KOPT-K1 (cell line): ENCODE data around the gene CCDC92.

Experiments used
- H3K27ac ChIP-seq: fragments of 200-600 bp; sonication (generic); 2 replicates; pipeline ENCODE4 v1.5.1; 2016; ENCODE audit warnings: antibody characterized with exemption, mild to moderate bottlenecking, low read depth, low read length; ENCODE audit not compliant: poor library complexity, severe bottlenecking
- H3K36me3 ChIP-seq: fragments of 200-600 bp; sonication (generic); 2 replicates; pipeline ENCODE4 v1.5.1; 2017; ENCODE audit warnings: antibody characterized with exemption, mild to moderate bottlenecking, low read length, moderate library complexity; ENCODE audit not compliant: insufficient read depth
- H3K9me3 ChIP-seq: fragments of 200-600 bp; sonication (generic); 2 replicates; pipeline ENCODE4 v1.5.1; 2017; ENCODE audit warnings: antibody characterized with exemption, low read length, mild to moderate bottlenecking; ENCODE audit not compliant: insufficient read depth, poor library complexity, severe bottlenecking

The CCDC92 gene

DNA sequence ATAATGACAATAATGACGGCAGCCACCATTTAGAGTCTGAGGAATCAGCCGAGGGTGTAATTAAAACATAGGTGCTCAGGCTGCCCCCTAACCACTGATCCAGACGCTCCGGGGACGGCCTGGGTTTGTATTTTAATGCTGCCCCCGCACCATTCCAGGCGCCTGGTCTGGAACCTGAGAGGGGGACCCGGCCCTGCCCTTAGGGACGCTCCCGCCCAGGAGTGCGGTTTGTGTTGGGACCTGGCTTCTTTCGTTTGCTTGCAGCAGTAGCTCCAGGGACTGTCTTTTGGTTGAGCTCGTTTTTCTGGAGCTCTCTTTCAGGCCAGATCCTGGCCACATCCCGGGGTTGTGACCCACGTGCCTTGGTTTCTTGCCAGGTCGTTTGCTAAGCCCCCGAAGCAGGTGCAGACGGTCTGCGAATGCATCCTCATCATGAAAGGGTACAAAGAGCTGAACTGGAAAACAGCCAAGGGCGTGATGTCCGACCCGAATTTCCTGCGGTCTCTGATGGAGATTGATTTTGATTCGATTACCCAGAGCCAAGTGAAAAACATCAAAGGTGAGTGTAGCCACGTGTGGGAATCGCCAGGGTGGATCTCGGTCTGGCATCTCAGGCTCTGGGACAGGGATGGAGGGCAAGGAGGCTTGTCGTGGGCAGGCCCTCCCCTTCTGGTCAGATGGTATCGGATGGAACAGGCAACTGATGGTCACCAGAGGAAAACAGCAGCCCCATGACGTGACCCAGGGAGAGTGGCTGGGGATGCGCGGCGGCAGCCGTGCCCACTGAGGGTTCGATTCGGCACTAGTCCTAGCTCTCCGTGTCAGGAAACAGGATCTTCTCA lies 63.5 kb downstream of the CCDC92 start:
- H3K27ac ChIP-seq: no peak overlapping the region
- H3K9me3 ChIP-seq: no peaks in the 10 kb centered on the region
- H3K36me3 ChIP-seq: no peaks in the 10 kb centered on the region

DNA sequence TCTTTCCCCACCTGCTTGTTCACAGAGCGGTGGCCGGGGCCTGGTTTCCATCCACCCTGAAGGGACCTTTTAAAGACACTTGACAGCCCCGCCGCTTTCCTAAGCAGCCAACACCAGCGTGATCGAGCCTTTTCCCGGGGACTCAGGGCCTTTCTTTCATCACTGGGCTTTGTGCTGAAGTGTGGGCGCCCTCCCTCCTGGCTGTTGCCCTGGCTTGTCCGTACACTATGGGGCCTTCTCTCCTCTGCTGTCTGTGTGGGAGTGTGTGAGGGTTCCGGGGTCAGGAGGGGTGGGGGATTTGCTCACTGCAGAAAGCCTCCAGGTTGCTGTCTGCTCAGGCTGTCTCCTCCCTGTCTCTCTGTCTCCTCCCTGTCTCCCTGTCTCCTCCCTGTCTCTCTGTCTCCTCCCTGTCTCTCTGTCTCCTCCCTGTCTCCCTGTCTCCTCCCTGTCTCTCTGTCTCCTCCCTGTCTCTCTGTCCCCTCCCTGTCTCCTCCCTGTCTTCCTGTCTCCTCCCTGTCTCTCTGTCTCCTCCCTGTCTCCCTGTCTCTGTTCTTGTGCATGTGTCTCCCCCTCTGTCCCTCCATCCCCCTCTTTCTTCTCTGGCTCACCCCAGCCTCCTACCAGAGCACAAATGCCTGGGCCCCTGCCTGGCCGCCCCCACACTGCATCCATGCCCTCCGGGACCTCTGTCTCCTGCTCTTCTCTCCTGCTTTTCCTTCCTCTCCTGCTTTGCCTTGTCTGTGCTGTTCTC lies 64.7 kb downstream of the CCDC92 start:
- Histone ChIP-seq H3K27ac (peak overlapping the region; percentile 9), H3K36me3 (no peaks in the 10 kb centered on the region), H3K9me3 (no peaks in the 10 kb centered on the region)

DNA sequence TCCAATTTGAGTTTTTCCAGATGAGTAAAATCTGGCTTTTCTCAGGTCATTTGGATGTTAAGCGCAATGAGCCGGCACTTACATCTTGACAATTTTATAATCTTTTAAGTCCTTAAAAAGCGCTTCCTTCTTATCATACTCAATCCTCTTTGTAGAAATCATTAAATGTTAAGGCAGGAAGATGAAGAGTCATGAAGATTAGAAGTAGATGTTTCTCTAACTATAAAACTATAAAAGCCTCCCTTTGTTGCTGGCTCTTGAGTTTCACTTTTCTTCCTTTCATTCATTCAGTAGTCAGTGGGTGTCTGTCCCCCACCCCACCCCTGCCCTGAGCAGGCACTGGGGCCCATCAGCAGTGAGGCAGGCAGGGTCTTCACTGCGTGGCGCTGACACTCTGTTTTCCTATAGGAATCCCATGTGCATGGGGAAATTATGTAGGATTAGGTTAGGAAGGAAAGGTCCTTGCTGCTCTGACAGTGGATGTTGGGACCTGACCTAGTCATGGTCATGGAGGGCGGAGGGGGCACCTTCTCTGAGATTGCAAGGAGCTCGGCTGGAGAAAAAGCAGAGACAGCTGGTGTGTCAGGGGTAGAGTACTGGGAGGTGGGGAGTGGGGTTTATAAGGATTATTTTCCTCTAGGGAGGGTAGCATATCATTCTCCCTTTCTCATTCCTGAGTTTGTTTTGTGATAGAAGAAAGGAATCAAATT lies 65.8 kb downstream of the CCDC92 start:
- Histone ChIP-seq H3K9me3 (no peaks in the 10 kb centered on the region), H3K36me3 (no peaks in the 10 kb centered on the region), H3K27ac (no peak overlapping the region)

DNA sequence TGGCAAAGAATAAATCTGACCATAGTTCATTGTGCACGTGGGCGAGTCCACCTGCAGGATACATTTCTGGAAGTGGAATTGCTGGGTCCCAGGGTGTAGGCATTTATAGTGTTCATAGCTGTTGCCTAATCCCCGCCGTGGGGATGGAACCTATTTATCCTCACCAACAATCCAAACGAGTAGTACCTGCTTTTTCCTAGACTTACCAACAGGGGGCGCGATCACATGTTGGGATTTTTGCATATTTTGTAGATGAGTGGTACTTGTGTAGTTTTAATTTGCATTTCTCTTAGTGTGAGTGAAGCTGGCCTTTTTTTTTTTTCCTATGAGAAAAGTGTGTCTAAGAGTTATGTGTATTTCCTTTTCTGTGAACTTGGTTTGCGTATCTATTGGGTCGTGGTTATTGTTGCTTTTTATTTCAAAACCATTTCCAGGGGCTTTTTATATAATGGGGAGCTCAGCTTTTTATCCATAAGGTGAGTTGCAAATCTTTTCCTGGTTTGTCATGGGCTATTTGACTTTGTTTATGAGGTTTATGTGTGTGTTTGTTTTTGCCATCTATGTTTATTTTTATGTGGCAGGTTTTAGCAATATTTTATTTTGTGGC lies 67.2 kb downstream of the CCDC92 start:
- H3K36me3 ChIP-seq: no peaks in the 10 kb centered on the region
- no peak overlapping the region for H3K27ac ChIP-seq
- no peaks in the 10 kb centered on the region for H3K9me3 ChIP-seq

DNA sequence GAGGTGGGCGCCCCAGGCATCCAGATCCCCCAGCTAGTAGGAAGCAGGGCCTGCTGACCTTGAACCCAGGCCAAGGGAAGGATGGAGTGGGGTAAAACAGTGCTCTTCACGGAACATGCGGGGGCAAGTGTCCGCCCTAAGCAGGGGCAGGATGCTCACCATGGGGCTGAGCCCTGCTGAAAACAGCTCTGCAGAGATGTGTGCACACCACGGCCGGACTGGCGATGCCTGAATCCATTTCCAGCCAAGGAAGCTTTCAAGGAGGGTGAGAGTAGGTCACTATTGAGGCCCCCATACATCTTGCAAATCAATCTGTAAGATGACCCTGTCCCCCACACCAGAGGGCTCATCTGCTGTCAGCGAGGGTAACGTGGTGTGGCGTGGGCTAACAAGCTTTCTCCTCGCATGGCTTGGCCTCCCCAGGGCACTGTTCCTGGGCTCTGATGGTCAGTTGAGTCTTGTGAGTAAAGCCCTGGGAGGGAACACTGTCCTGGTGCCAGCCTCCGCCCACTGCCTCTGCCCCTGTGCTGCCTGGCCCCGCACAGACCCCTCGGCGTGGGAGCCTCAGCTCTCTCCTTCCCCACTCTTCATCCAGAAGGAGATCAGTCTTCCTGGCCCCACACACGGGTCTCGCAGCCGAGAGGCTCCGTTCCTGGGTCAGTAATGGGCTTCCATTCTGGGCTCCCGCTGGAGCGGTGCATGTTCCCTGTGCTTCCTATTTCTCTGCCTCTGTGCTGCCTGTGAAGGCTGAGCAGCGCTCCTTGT lies 69.1 kb downstream of the CCDC92 start:
- no peaks in the 10 kb centered on the region for H3K9me3 ChIP-seq
- H3K36me3 ChIP-seq: no peaks in the 10 kb centered on the region
- no peak overlapping the region for H3K27ac ChIP-seq

DNA sequence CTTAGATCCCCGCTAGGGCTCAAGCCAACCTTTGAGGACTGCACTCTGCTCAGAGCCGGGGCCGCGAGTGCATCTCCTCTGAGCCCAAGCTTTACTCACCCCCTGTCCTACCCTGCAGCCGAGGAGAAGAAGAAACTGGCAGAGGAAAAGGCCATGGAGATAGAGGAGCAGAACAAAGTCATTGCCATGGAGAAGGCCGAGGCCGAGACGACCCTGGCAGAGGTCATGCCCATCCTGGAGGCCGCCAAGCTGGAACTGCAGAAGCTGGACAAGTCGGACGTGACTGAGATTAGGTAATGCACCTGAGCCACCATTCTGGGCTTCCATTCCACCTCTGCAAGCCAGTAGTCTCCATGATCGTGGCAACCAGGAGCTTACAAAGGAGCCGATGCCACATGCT lies 69.8 kb downstream of the CCDC92 start:
- no peaks in the 10 kb centered on the region for H3K36me3 ChIP-seq
- no peak overlapping the region for H3K27ac ChIP-seq

DNA sequence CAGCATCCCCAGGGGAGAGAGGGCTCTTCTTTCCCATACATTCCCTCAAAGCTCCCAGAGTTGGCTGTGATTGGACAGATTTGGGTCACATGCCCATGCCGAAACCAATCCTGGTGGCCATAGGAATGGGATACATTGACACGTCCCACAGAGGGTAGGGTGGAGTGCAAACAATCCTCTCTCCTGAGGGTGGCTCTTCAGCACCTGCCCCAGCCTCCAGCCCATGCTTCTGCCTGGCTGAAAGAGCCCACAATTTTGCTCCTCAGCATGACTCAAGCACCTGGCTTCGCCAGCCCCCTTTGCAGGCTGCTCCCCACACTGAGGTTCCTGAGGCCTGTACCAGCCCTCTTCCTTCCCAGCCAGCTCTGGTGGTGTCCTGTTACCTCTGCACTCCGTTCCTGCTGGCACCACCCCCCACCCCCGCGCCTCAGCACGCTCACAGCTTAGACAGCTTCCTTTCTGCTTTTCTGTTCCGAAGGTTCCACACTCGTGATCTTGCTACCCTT lies 71.7 kb downstream of the CCDC92 start:
- Histone ChIP-seq H3K36me3 (no peaks in the 10 kb centered on the region), H3K9me3 (no peaks in the 10 kb centered on the region), H3K27ac (peak overlapping the region; percentile 51)

More for the DNA sequence above, 69.8 kb downstream of the CCDC92 start:
- H3K9me3 ChIP-seq: no peaks in the 10 kb centered on the region

DNA sequence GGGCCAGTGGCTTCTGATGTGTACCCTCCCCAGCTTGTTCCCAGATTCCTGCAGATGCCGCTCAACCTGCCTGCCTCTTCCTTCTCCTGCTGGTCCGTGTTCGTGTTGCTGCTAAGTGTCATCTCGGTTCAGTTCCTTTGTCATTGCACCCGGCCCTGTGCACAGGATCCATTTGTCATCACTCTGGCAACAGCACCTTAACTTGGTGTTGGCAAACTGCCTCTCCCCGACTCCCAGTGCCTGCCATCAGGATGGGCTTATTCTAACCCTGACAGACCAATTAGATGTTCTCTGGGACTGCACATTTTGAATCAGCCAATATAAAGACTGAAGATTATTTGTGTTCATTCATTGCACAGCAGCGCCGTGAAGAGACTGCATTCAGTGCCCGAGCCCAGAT lies 73.3 kb downstream of the CCDC92 start:
- Histone ChIP-seq H3K27ac (no peak overlapping the region), H3K36me3 (no peaks in the 10 kb centered on the region), H3K9me3 (no peaks in the 10 kb centered on the region)

DNA sequence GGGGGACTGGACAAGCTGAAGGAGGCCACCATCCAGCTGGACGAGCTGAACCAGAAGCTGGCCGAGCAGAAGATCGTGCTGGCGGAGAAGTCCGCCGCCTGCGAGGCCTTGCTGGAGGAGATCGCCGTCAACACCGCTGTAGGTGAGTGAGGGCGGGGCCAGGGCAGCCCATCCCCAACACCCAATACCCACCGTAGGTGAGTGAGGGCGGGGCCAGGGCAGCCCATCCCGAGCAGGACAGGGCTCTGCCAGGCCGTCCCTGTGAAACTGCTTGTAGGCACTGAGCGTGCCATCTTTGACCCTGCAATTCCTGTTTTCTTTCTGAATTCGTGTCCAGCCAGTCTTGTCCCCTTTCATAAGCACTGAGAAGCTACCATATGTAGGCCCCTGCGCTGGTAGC lies 74.0 kb downstream of the CCDC92 start:
- Histone ChIP-seq H3K27ac (no peak overlapping the region), H3K36me3 (no peaks in the 10 kb centered on the region), H3K9me3 (no peaks in the 10 kb centered on the region)

DNA sequence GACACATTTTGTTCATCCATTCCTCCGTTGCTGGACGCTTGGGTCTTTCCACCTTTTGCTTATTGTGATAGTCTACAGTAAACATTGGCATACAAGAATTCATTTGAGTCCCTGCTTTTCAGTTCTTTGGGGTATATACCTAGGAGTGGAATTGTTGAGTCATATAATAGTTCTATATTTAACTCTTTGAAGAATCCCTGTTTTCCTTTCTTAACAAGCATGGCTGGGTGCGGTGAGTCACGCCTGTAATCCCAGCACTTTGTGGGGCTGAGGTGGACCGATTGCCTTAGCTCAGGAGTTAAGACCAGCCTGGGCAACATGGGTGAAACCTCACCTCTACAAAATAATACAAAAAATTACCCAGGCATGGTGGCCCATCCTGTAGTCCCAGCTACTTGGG lies 75.4 kb downstream of the CCDC92 start:
- Histone ChIP-seq H3K27ac (no peak overlapping the region), H3K9me3 (no peaks in the 10 kb centered on the region), H3K36me3 (no peaks in the 10 kb centered on the region)

DNA sequence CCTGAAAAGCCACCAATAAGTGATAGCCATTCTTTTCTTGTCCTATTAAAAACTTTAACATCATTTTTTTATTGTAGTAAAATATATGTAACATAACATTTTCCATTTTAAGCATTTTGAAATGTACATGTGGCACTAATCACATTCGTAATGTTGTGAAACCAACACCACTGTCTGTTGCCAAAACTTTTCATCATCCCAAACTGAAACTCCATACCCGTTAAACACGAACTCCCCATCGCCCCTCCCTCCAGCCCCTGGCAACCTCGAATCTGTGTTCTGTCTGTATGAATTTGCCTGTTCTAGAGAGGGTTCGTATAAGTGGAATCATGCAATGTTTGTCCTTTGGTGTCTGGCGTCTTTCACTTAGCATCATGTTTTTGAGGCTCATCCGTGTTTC lies 75.9 kb downstream of the CCDC92 start:
- H3K27ac ChIP-seq: no peak overlapping the region
- H3K9me3 ChIP-seq: no peaks in the 10 kb centered on the region
- no peaks in the 10 kb centered on the region for H3K36me3 ChIP-seq

DNA sequence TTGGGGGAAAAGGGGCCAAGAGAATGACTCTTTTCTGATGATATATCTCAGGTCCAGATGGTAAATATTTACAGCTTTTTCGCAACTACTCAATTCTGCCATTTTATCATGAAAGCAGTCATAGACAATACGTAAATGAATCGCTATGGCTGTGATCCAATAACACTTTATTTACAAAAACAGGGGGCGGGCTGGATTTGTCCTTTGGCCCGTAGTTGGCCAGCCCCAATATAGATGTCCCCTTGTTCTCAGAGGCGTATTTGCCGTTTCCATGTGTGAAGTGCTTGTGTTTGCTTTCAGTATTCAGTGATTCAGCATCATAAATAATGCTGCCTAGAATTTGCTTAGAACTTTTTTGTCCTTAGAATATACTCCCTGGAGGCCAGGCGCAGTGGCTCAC lies 77.2 kb downstream of the CCDC92 start:
- Histone ChIP-seq H3K9me3 (no peaks in the 10 kb centered on the region), H3K36me3 (no peaks in the 10 kb centered on the region), H3K27ac (no peak overlapping the region)

DNA sequence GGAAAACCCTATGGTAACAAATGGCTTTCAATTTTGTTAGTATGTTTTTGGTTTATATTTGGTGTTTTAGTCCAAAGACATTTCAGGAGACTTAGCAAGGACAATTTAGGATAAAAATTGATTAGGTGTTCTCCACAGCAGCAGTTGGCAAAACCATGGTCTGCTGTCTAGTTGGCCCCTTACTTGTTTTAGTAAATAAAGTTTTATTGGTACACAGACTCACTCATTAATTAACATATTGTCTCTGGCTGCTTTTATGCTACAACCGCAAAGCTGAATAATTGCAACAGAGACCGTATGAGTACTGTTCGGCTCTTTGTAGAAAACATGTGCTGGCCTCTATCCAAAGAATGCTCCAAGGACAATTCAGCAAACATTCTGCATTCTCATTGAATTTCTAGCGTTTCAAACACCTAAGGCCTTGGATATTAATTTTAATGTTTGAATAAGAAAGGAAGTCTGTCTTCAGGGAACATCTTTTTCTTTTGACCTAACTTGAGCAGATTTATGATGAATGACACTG lies 77.7 kb downstream of the CCDC92 start:
- no peak overlapping the region for H3K27ac ChIP-seq
- H3K9me3 ChIP-seq: no peaks in the 10 kb centered on the region
- no peaks in the 10 kb centered on the region for H3K36me3 ChIP-seq

DNA sequence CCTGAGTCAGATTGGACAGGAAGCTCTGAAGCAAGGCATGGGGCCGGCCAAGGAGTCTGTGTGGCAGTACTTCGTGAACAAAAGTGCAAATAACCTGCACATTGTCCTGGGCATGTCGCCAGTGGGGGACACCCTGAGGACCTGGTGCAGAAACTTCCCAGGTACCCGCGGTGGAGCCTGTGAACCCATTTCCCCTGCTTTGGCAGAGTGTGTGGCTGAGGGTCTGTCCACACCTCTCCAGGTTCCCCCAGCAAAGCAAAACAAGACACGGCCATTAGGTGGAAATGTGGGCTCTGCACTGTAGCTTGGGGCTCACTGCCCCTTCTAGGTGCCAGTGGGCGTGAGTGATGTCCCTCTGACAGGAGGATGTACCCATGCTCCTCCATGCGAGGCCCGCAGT lies 79.4 kb downstream of the CCDC92 start:
- Histone ChIP-seq H3K9me3 (no peaks in the 10 kb centered on the region), H3K36me3 (no peaks in the 10 kb centered on the region), H3K27ac (no peak overlapping the region)
